AG04449 (cell line): ENCODE data around the gene ELSPBP1.

Source experiments
- CTCF ChIA-PET: fragments of 350-600 bp; formaldehyde crosslinking; extraction: SDS; loops from one replicate; lab custom pipeline; 2021; ENCODE audit warnings: antibody characterized with exemption; lab: Yijun Ruan, JAX
- POLR2A ChIA-PET: fragments of 400-600, 350-600 bp; formaldehyde crosslinking; extraction: SDS; loops from one replicate; lab custom pipeline; 2020; ENCODE audit warnings: antibody characterized with exemption, inconsistent platforms; lab: Yijun Ruan, JAX
- DNase-seq: peaks from one replicate; pipeline ENCODE4 v3.0.0-alpha.2; 2010; ENCODE audit warnings: low read depth, low spot score
- H3K4me3 ChIP-seq: 2 replicates; pipeline ENCODE4 v1.5.1; 2011; ENCODE audit warnings: low read depth, mild to moderate bottlenecking, control low read depth, low read length
- CTCF ChIP-seq: IDR thresholded peaks from one replicate; pipeline ENCODE4 v1.5.1; 2011; ENCODE audit warnings: mild to moderate bottlenecking, moderate library complexity, low read length, control low read depth, inconsistent platforms; ENCODE audit not compliant: insufficient read depth; ENCODE audit errors: missing control alignments

Gene ELSPBP1

DNA sequence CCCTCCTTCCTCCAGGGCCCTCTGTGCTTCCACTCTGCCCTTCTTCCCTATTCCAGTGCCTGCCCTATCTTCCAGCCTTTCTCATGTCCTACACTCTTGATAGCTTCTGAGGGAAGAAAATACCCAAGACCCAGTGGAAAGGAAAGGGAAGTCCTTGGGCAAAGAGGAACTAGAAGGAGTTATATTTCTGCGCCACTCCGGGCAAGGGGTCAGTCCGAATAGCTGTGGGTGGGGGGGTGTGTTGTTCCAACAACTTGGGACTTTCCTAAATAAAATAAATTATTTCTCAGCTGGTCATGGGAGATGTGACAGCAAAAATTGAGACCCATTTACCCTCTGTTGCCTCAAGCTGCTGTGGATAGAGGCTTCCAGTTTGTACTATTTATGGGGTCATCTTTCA, 26.3 kb downstream of the ELSPBP1 start:
- TF ChIP-seq CTCF: no peak
- no peak overlapping the region for H3K4me3 ChIP-seq
- no peak for DNase-seq
- ChIA-PET CTCF (interaction anchor here (1.3 kb wide), 1 partner anchor 132 kb away, joined by 3 read pairs; no protein-coding TSS in a partner anchor), POLR2A (no interaction called here)

- ChIA-PET POLR2A (no interaction called here), CTCF (no interaction called here)
Measured at GRCh38 chr19:48023011-48023410, 28.6 kb downstream of the ELSPBP1 start.

GRCh38 chr19:48023518-48023917, 29.1 kb downstream of the ELSPBP1 start:
- H3K4me3 ChIP-seq: no peak overlapping the region
- TF ChIP-seq CTCF: no peak
- POLR2A ChIA-PET: no interaction called here
- no peak for DNase-seq
- CTCF ChIA-PET: no interaction called here

More at GRCh38 chr19:48023011-48023410, 28.6 kb downstream of the ELSPBP1 start:
- H3K4me3 ChIP-seq: no peak overlapping the region
- TF ChIP-seq CTCF: no peak
- no peak for DNase-seq

GRCh38 chr19:48025480-48025879, 31.0 kb downstream of the ELSPBP1 start:
- ChIA-PET POLR2A (no interaction called here), CTCF (no interaction called here)
- no peak for DNase-seq
- TF ChIP-seq CTCF: no peak
- H3K4me3 ChIP-seq: no peak overlapping the region

DNA sequence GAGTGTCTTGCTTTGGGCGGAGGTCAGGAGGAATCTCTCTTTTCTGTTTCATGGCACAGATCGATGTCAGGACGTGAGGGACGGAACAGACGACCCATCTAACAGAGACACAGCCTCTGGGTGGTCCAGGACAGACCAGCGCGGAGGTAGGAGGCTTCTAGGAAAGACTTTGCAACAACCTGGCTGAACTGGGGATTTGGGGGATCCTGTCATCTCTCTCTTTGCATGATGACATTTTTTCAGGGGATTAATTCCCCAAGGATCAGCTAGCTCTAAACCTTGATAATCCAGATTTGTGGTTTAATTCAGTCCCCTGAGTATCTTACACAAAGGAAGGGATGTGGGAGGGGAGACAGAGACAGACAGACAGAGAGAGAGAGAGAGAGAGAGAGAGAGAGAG, 35.0 kb downstream of the ELSPBP1 start:
- DNase-seq: no peak
- TF ChIP-seq CTCF: no peak
- POLR2A ChIA-PET: no interaction called here
- no peak overlapping the region for H3K4me3 ChIP-seq
- CTCF ChIA-PET: interaction anchor here (1.0 to 1.2 kb wide), 2 partner anchors 66 to 123 kb away, joined by 3 to 4 read pairs; no protein-coding TSS in a partner anchor

- no peak overlapping the region for H3K4me3 ChIP-seq
- no peak for DNase-seq
- ChIA-PET CTCF (no interaction called here), POLR2A (no interaction called here)
- TF ChIP-seq CTCF: no peak
Measured at GRCh38 chr19:48030073-48030472, 35.6 kb downstream of the ELSPBP1 start.
